ENCODE measurements around the gene ZNF331.

Gene ZNF331

DNA sequence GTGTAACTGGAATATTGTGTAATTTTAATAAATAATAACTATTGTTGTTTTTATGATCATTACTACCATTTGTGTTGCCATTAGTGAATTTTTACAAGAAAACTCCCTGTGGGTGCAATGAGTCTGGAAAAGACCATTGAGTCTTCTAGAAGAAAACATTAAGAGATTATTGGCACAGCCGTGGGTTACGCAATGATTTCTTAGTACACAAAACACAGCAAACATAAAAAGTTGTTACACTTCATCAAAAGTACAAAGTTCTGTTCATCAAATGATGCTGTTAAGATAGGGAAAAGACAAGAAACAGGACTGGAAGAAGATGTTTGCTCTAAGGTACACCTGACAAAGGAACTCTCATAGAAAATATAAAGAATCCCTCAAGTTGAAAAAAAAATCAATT, 41.6 kb downstream of the ZNF331 start:
- no peak for DNase-seq

DNA sequence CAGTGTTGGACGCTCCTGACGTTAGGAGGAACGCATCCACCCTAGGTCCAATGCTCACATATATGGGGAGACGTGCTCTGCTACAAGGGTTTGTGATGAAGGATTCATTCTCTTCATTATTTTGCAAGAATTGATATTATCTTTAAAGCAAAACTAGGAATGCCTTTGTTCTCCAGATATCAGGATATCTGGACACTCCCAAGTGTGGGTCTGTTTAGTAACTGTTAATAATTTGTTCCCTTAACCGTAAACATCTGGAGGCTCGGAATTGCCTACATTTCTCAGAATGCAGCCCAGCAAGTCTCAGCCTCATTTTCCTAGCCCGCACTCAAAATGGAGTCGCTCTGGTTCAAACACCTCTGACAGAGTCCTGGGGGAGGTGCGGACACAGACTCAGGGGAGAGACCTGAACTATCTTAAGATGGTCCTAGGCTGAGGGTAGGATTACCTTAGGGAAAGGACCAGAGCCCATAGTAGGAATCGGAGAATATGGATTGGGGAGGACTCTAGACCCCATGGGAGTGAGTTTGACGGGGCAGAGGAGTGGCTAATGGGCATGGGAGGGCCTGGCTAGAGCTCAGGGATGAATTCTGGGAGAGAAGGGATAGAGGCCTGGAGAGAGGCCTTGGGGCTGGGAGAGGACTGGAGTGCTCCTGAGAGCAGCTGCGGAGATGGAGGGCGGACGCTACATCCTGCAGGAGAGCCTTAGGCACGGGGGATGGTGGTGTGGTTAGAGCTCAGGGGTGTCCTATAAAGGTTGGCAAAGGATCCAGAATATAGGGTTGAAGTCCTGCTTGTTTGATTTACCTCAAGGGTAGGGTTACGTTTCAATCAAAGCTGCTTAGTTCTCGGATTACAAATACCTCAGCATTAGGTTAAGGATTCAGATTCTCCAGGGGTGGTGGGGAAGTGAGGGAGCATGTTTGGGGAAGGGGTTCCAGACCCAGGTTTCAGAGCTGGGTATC, 43.2 kb downstream of the ZNF331 start:
- DNase-seq = no peak

GRCh38 chr19:53581871-53582279, 43.9 kb downstream of the ZNF331 start:
- no peak for DNase-seq

DNA sequence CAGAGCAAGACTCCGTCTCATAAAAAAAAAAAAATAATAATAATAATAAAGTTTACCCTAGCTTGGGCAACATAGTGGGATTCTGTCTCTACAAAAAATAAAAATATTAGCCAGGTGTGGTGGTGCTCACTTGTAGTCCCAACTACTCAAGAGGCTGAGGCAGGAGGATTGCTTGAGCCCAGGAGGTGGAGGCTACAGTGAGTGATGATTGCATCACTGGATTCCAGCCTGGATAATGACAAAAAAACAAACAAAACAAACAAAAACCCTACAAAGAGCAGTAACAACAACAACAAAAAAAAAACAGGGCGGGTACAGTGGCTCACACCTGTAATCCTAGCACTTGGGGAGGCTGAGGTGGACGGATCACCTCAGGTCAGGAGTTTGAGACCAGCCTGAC, 45.2 kb downstream of the ZNF331 start:
- no peak for DNase-seq

- no peak for DNase-seq
Measured at GRCh38 chr19:53586277-53586691, 48.3 kb downstream of the ZNF331 start.

DNA sequence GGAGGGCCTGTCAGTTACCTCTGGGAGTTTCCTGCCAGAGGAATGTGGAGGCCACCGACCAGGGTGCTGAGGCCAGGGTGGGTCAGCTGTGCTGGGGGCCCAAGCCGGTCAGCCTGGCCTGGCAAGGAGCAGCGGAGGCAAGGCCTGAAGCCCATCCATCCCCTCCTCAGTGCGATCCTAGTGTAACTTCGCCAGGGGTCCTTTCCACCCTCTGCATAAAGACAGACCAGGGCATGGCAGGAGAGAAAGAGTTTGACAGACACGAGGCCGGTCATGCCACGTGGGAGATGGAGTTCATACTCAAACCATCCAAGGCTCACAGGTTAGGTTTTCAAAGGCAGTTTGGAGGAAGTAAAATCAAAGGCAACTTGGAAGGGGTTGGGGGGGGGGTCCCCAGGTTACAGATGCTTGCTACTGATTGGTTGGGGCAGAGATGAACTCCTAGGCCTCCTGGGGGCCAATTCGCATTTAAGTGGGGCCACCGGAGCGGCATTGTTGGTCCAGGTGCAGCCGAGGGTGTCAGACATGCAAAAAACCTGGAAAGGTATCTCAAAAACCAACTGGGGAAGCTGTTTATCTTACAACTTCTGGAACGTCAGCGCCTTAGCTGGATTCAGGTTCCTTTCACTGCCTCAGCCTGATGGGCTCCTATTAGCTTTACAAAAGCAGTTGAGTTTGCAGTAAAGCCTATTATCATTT, 57.0 kb downstream of the ZNF331 start:
- DNase-seq = no peak

DNA sequence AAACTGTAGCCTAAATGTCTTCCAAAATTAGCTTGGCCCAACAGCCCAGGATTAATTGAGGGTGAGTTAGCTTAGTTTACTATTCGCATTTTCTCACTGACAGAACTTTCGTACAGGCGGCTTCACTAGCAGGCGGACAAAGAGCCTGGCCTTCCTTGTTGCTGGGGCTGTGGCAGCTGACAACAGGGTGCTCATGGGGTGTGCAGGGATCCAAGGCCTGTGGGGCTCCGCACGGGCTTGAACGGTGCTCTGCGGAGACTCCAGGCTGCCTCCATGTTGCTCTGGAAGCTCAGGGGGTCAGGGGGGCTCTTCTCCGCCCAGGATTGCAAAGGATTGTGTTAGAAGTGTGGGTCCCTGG, 57.5 kb downstream of the ZNF331 start:
- no peak for DNase-seq

DNA sequence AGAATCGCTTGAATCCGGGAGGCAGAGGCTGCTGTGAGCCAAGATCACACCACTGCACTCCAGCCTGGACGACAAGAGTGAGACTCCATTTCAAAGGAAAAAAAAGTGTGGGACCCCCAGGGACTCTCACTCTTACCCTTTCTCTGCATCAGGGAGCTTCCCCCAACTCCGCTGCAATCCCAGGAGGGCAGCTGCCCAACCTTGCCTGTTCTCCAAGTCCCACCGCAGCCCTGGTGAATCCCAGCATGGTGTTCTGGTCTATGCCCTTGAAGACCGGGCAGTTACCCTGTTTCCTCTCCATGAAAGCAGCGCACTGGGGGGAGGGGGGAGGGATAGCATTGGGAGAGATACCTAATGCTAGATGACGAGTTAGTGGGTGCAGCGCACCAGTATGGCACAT, 58.1 kb downstream of the ZNF331 start:
- no peak for DNase-seq

GRCh38 chr19:53597023-53597422, 59.1 kb downstream of the ZNF331 start:
- no peak for DNase-seq

GRCh38 chr19:53598361-53598760, 60.4 kb downstream of the ZNF331 start:
- DNase-seq = no peak

- DNase-seq = no peak
Measured at GRCh38 chr19:53600217-53600616, 62.3 kb downstream of the ZNF331 start.

- no peak for DNase-seq
Measured at GRCh38 chr19:53606031-53606430, 68.1 kb downstream of the ZNF331 start.

GRCh38 chr19:53608381-53608780, 70.4 kb downstream of the ZNF331 start:
- DNase-seq = no peak

DNA sequence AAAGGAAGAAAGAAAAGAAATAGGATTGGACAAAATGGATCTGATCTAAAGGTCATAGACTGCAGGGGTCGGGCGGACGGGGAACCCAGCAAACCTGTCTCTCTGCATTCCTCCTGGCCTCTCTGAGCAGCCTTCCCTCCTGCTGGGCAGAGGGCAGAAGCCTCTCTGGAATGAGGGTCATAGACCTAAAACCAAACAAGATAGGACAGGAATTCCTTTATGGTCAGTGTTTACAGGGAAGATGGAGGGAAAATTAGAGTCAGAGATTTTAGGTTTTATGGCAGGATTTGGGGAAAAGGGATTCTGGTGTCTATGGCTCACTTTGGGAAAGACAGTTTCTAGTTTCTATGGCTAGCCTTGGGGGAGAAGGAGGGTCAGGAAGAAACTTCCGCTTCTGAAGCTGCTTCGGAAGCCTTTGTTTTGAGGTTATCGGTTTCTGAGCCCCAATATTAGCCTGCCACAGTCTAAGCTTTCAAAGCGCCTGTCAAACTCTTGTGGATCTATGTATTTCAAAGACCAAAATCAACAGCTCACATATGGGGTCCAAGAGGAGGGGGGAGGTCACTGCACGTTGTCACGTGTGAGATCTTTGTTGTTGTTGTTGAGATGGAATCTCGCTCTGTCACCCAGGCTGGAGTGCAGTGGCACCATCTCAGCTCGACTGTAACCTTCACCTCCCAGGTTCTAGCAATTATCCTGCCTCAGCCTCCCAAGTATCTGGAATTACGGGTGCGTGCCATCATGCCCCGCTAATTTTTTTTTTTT, 75.0 kb downstream of the ZNF331 start:
- no peak for DNase-seq

DNA sequence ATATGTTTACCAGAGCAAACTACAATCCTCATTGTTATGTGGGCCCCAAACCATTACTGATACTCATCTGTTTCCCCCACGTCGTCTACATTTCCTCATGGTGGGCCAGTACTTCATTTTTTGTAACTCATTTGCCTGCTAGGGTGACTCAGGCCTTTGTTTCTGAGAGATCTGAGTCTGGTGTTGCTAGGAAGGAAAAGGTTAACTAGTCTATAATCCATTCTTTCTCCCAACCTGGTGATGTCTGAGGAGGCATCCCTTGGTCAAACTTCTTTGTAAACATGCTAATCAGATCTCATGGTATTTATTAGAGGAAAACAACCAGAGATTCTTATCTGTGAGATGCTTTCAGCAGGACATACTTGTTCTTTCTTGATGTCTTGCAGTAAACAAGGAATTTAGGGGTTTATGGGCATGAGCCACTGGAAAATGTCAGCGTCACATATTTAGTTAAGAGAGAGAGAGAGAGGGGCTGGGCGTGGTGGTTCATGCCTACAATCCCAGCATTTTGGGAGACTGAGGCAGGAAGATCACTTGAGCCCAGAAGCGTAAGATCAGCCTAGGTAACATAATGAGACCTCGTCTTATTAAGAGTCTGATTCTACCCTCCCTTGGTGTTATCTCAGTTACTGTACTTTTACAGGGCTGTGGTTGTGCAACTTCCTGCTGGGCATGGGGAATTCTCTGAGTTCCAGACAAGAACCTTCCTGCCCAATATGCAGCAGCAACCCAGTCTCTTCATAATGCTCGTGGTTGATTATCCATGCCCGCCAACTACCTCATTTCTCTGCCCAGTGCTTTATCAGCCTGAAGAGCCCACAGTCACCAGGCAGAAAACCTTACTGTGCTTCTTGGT, 84.2 kb downstream of the ZNF331 start:
- DNase-seq = no peak

DNA sequence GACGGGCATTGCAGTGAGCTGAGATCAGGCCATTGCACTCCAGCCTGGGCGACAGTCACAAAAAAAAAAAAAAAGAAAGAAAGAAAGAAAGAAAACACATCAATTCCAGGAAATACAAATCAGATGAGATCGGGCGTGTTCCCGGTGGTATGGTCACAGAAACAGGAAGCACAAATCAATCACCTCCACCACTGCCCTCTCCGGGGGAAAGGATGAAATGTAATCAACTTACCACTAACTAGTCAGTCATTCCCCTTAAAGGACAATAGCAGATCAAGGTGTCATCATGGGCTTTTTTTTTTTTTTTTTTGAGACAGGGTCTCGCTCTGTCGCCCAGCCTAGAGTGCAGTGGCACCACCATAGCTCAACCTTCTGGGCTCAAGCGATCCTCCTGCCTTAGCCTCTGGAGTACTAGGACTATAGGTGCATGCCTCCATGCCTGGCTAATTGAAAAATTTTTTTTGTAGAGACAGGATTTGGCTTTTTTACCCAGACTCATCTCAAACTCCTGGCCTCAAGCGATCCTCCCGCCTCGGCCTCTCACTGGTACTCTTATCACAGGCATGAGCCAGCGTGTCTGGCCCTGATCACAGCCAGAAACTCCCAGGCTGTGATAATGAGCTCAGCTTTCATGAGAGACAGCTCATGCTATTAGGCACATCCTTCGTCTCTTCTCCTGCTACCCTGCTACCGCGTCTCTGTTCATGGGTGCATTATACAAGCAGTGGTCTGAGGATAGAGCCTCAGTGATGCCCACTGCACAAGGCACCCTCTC, 87.0 kb downstream of the ZNF331 start:
- no peak for DNase-seq

DNA sequence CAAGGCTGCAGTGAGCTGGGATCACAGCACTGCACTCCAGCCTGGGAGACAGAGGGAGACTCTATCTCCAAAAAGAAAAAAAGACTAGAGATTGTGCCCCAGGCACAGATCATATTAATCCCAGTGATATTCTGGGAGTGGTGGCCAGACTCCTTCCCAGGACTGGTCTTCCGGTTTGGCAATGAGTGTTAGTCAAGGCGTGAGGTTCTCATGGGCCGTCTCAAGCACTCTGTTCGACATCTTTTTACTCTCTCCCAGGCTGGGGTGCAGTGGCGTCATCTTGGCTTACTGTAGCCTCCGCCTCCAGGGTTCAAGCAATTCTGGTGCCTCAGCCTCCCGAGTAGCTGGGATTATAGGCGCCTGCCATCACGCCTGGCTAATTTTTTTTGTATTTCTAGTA, 88.5 kb downstream of the ZNF331 start:
- DNase-seq = no peak

DNA sequence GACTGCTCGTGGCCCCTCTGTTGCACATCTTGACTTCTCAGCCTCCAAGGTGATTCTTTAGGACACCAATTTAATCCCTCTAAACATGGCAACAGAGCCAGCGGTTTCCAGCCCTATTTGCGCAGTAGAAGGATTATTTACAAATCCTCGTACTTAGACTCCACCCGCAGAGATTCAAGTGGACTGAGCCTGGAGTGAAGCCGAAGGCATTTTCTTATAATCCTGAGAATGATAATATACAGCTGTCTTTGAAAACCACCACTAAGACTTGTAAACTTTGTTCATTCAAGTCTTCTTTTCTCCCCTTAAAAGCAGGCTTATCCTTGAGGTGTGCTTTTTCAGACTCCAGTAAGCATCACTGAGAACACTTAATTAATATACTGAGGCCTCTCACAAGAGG, 89.0 kb downstream of the ZNF331 start:
- no peak for DNase-seq

Data from stimulated activated CD4-positive, alpha-beta T cell treated with anti-CD3 and anti-CD28 coated beads, Interleukin-15, amount 100 ng/mL, for 24 hours (primary cell).